HG02571 (cell line): ENCODE measurements around the gene SLC46A1.

Experiments
- ATAC-seq: cut with Tn5 transposase; IDR thresholded peaks from one replicate; pipeline ENCODE4 v1.9.1; 2021; ENCODE audit warnings: mild to moderate bottlenecking, moderate library complexity; ENCODE audit not compliant: unreplicated experiment

SLC46A1 gene

DNA sequence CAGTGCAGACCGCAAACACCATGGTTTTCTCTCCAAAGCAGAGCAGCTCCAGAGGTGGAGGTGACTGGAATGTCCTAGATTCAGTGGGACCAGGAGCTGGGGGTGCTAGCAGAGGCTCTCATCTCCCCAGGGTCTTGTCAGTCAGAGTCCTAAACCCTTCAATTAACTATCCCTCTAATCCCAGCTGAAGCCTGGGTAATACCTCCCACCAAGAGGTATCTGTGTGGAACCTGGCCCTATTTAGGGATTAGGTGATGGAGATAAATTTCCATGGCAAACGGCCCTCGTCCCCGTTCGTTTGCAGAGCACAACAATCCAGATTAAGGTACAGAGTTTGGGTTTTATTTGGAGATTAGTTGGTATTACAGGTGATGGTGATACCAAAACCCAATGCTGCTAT is 42.8 kb downstream of the SLC46A1 start:
- ATAC-seq: no peak

- ATAC-seq: no peak
Observed at GRCh38 chr17:28357901-28358197, 48.2 kb downstream of the SLC46A1 start.

GRCh38 chr17:28357061-28357900 is 48.7 kb downstream of the SLC46A1 start, which contains the start of gene POLDIP2:
Gene POLDIP2, minus strand, starts transcription at chr17:28357527. Its CDS starts 79 bp downstream, at chr17:28357448.
- ATAC-seq: peak; percentile 94

DNA sequence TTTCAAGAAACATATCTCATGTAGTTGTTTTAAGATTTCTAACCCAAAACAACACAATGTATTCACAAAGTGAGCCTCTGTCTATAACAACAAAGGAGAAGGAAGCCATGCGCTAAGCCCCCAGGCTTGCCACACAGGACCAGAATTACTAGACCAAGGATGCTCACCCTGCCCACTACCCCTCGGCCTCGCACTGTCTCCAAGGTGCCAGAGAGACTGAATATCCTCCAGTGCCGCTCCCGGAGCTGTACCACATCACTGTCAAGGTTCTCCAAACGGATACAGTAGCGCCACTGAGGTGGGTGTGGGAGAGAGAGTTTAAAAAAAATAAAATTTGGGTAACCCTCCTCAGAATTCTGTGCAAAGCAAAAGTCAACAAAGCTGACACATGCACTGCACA is 55.7 kb downstream of the SLC46A1 start:
- no peak for ATAC-seq

- ATAC-seq: no peak
Observed at GRCh38 chr17:28348979-28349378, 57.0 kb downstream of the SLC46A1 start.

DNA sequence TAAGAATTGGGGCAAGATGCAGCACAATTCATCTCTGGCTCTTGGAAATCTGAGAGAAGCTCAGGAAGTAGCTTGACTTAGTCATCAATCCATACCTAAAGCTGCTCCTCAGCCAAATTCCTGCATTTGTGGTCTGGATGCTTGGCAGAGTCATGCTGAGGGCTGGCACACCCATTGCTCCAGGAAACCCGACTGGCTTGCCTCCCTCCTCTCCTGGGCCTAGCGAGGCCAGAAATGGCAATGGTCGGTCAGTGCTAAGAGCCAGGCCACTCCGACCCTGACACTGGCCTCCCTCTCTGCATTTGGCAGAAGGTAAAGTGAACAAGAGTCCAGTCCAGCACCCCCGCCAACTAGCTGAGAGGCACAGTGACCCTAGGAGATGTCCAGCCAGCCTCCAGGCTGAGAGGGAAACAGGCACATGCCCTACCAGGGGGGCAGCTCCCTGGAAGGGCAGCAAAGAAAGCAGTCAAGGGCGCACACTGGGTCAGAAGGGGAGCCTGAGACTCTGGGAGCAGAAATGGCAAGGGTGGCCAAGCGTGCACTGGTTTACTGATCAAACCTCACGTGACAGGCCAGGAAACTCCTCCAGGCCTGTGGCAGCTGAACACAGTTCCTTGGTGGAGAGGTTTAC is 58.6 kb downstream of the SLC46A1 start:
- no peak for ATAC-seq

DNA sequence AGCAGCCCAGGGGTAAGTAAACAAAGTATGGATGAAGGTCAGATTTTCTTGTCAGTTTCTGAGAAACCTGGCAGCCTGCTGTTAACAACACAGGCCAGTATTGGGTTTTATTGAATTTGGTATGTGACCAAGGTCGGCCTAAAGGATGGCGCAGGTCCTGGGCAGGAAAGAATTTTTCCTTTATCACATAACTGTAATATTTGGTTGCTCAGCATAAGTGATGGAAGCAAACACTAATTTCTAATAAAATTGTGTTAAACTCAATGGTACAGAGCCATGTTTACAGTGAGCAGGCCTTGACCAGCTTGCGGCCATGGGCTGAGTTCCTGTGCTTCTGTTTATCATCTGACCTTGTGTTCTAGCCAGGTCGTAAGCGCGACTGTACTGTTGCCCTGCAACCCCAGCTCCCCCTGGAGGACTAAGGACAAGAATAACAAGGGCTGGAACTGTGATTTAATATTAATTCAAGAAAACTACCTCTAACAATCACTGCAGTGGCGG is 59.2 kb downstream of the SLC46A1 start:
- no peak for ATAC-seq

GRCh38 chr17:28346199-28346580 is 59.8 kb downstream of the SLC46A1 start:
- no peak for ATAC-seq

DNA sequence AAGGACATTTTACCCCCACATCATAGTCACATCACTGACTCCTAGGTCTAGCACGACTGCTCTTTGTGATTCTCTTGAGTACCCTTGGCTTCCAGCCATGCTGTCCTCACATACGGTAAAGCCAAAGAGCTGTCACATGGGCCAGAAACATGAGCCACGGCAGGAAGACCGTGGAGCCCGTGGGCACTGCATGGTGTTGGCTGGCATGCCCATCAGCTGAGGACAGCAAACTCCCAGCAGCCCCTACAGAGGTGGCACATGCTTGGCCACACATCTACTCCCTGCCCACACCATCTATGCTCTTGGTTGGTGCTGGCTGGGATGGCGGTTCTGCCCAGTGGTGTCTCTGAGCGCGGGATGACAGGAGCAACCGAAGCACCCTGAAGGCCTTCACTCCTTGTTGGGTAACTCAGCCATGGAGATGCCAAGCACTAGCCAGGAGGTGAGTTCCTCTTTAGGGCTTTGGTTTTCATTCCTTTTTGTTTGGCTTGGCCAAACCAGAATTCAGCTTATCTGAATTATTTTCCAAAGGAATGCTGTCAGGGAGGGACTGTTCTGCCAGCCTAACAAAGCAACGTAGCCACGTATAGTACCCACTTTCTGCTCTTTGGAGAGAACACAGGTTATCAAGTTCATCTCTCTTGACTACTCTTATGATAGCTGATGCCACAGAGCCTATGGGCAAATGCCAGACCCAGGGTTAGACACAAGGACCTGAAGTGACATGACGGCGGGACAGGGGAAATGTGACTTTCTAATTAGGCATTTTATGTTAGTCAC is 60.4 kb downstream of the SLC46A1 start:
- ATAC-seq: no peak
